Mesodermal cell (in vitro differentiated cells): ENCODE data around the gene CELF3.

ENCODE experiments used
- H3K27ac ChIP-seq: 2 replicates; pipeline ENCODE4 v1.7.0; 2013; ENCODE audit warnings: mild to moderate bottlenecking, low read depth, low read length, moderate library complexity; ENCODE audit not compliant: severe bottlenecking
- H3K36me3 ChIP-seq: 2 replicates; pipeline ENCODE4 v1.7.1; 2013; ENCODE audit warnings: mild to moderate bottlenecking, low read length, moderate library complexity; ENCODE audit not compliant: control insufficient read depth, insufficient read depth
- H3K4me1 ChIP-seq: one replicate; pipeline ENCODE4 v1.7.1; 2013; ENCODE audit warnings: mild to moderate bottlenecking, low read length; ENCODE audit not compliant: insufficient read depth, control insufficient read depth, poor library complexity, severe bottlenecking
- H3K4me3 ChIP-seq: 2 replicates; pipeline ENCODE4 v1.7.0; 2013; ENCODE audit warnings: low read length, control low read depth, mild to moderate bottlenecking; ENCODE audit not compliant: insufficient read depth, poor library complexity, severe bottlenecking; ENCODE audit errors: extremely low read depth
- H3K9me3 ChIP-seq: 2 replicates; pipeline ENCODE4 v1.7.1; 2013; ENCODE audit warnings: mild to moderate bottlenecking, low read length, moderate library complexity; ENCODE audit not compliant: control insufficient read depth
- WGBS, 2 experiments: methylation state at CpG; one replicate each; pipeline ENCODE4 v1.1.5; 2013; ENCODE audit warnings: missing lambda C conversion rate in 2 of 2; ENCODE audit not compliant: insufficient coverage in 2 of 2; 5-methylcytosine and 5-hydroxymethylcytosine counted together

Gene CELF3

DNA sequence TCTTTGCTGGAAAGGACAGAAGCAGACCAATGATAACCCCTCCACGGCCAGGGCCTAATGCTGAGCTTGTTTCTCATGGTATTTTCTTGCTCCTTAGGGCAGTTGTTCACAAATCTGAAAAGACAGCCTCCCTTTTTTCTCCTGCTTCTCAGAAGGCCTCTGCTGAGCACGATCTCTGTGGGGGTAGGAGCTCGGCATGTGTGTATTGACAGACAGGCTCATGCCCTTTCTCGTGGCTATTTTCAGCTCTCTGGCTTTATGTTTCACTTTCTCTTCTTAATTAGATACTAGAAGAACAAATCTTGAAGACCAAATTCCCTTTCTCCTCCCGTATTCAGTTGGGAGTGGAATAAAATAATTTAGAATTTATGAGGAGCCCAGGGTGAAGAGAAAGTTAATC lies 4.0 kb upstream of the CELF3 start:
- Histone ChIP-seq H3K4me3 (no peak overlapping the region), H3K36me3 (no peaks in the 10 kb centered on the region)

GRCh38 chr1:151720125-151720524 lies 3.5 kb upstream of the CELF3 start:
- no peak overlapping the region for H3K27ac ChIP-seq
- WGBS, 2 experiments: no CpG with 5 or more reads among the region's 1 CpG
- no peak overlapping the region for H3K4me3 ChIP-seq
- H3K36me3 ChIP-seq: no peaks in the 10 kb centered on the region
- no peaks in the 10 kb centered on the region for H3K9me3 ChIP-seq
- H3K4me1 ChIP-seq: peaks cover 4% of the 10 kb centered on the region

More for the DNA sequence above, 4.0 kb upstream of the CELF3 start:
- Histone ChIP-seq H3K4me1 (peaks cover 4% of the 10 kb centered on the region), H3K27ac (peak overlapping the region; percentile 16), H3K9me3 (no peaks in the 10 kb centered on the region)
- WGBS, 2 experiments: 50% methylated on average over 2 of the region's 5 CpGs; no CpG with 5 or more reads in 1 of the 2 experiments

- no CpG with 5 or more reads among the region's 4 CpGs for WGBS, 2 experiments
- no peaks in the 10 kb centered on the region for H3K9me3 ChIP-seq
- no peaks in the 10 kb centered on the region for H3K36me3 ChIP-seq
- no peak overlapping the region for H3K27ac ChIP-seq
- peaks cover 4% of the 10 kb centered on the region for H3K4me1 ChIP-seq
- H3K4me3 ChIP-seq: no peak overlapping the region
Measured at GRCh38 chr1:151718666-151719065, 2.1 kb upstream of the CELF3 start.

DNA sequence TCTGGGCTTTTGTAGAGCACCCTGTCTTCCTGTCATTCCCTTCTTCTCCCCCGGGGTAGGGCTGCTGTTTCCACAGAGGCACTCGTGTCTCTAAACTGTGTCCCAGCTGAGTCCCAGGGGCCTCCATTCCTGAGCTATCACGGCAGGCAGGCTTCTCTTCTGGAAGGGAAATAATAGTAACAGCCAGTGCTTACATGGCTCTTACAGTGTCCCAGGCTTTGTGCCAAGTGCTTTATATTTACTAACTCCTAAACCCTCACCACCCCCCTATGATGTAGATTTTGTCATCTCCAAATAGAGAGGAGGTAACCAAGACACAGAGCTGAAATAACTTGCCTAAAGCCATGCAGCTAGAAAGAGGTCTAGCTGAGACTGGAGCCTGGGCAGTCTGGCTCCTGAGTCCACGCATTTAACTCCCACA lies 1.4 kb upstream of the CELF3 start:
- H3K36me3 ChIP-seq: no peaks in the 10 kb centered on the region
- 22 to 50% methylated on average over 1 to 2 of the region's 4 CpGs for WGBS, 2 experiments
- no peak overlapping the region for H3K4me3 ChIP-seq
- peaks cover 4% of the 10 kb centered on the region for H3K4me1 ChIP-seq
- H3K9me3 ChIP-seq: no peaks in the 10 kb centered on the region
- no peak overlapping the region for H3K27ac ChIP-seq

DNA sequence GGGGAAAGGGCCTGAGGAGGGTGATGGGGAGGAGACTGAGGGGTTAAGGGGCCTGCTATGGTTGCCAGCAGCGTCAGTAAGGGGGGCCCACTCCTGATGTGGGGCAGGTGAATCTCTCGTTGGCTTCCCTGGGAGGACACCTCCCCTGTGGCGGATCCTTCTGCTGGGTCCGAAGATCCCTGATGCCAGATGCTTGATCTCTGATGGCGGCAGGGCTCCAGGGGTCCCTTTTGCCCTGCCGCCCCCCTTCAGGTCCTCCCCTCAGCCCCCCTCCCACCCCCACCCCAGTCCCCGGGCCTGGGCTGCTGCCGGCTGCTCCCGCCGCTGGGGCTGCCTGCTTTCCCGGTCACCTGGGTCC lies 219 bp downstream of the CELF3 start:
- no peak overlapping the region for H3K27ac ChIP-seq
- no peaks in the 10 kb centered on the region for H3K9me3 ChIP-seq
- H3K4me3 ChIP-seq: peak overlapping the region; percentile 22
- 0 to 3% methylated on average over 3 to 5 of the region's 11 CpGs for WGBS, 2 experiments
- peaks cover 4% of the 10 kb centered on the region for H3K4me1 ChIP-seq
- no peaks in the 10 kb centered on the region for H3K36me3 ChIP-seq

- 46 to 47% methylated on average over 12 to 17 of the region's 17 CpGs for WGBS, 2 experiments
- peak overlapping the region; percentile 22 for H3K4me3 ChIP-seq
- no peak overlapping the region for H3K27ac ChIP-seq
- no peaks in the 10 kb centered on the region for H3K36me3 ChIP-seq
- peaks cover 2% of the 10 kb centered on the region for H3K4me1 ChIP-seq
- no peaks in the 10 kb centered on the region for H3K9me3 ChIP-seq
Measured at GRCh38 chr1:151715726-151716404, 738 bp downstream of the CELF3 start.

- Histone ChIP-seq H3K4me1 (no peaks in the 10 kb centered on the region), H3K36me3 (no peaks in the 10 kb centered on the region), H3K27ac (no peak overlapping the region), H3K4me3 (no peak overlapping the region), H3K9me3 (no peaks in the 10 kb centered on the region)
- 84 to 88% methylated on average over 4 to 7 of the region's 10 CpGs for WGBS, 2 experiments
Measured at GRCh38 chr1:151714820-151715725, 1.5 kb downstream of the CELF3 start.

DNA sequence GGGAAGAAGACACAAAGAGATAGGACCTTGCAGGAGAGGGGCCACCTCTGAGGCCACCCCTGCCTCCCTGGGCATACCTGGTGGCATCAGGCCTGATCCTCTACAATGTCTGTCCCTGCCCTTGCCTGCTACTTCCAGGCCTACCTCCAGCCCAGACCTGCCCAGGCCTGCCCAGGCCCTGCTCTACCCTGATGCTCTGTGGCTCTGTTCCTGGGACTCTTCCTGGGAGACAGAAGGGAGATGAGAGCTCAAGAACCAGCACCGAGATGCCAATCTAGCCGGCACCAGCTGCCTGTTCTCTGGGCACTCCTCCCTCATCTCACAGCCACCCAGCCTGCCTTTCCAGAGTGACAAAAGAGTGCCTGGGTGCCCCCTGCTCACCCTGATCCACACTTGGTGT lies 2.7 kb downstream of the CELF3 start:
- Histone ChIP-seq H3K27ac (no peak overlapping the region), H3K4me3 (no peak overlapping the region), H3K9me3 (no peaks in the 10 kb centered on the region), H3K36me3 (no peaks in the 10 kb centered on the region), H3K4me1 (no peaks in the 10 kb centered on the region)
- 93 to 94% methylated on average over 2 of the region's 2 CpGs for WGBS, 2 experiments

- Histone ChIP-seq H3K4me1 (no peaks in the 10 kb centered on the region), H3K27ac (no peak overlapping the region), H3K36me3 (no peaks in the 10 kb centered on the region), H3K4me3 (no peak overlapping the region), H3K9me3 (no peaks in the 10 kb centered on the region)
- WGBS, 2 experiments: 70 to 100% methylated on average over 1 to 2 of the region's 2 CpGs
Measured at GRCh38 chr1:151713044-151713443, 3.6 kb downstream of the CELF3 start.

DNA sequence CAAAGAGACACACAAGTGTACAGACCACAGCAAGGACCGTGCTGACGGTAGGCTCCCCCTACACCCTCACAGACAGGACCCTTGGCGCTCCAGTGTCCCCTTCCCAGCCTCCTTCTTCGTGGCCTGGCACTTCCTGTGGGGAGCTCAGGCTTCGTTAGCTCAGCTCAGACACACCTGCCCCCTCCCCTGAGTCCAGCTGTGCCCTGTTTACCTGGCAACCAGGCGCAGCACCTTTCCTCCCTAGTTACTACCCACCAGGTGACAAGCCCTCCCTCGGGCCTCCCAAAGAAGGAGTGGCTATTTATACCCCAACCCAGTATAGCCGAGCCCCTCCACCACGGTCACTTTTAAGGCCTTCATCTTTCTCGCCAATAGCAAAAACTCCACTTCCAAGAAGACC lies 4.7 kb downstream of the CELF3 start:
- H3K36me3 ChIP-seq: no peaks in the 10 kb centered on the region
- 77 to 83% methylated on average over 10 of the region's 10 CpGs for WGBS, 2 experiments
- no peak overlapping the region for H3K4me3 ChIP-seq
- no peaks in the 10 kb centered on the region for H3K4me1 ChIP-seq
- no peak overlapping the region for H3K27ac ChIP-seq
- H3K9me3 ChIP-seq: no peaks in the 10 kb centered on the region
